Neural crest cell (in vitro differentiated cells): ENCODE measurements around the gene WDR89. TPM values are rescaled to one million over a fixed set of nuclear protein-coding genes. Genes with fewer than 3 reads are reported as not detected.

Source experiments
- DNase-seq: peaks from one replicate; pipeline ENCODE4 v3.0.0; 2021; ENCODE audit warnings: low read depth, mixed read lengths, low spot score
- H3K27ac Mint-ChIP-seq: one replicate; pipeline ENCODE4 v1.8.0; 2021; ENCODE audit warnings: mild to moderate bottlenecking, mixed read lengths; ENCODE audit not compliant: unreplicated experiment
- H3K27me3 Mint-ChIP-seq: 2 replicates; pipeline ENCODE4 v1.8.0; 2021; ENCODE audit warnings: low read depth, mild to moderate bottlenecking, mixed read lengths
- H3K36me3 Mint-ChIP-seq: 2 replicates; pipeline ENCODE4 v1.8.0; 2021; ENCODE audit warnings: low read depth, mild to moderate bottlenecking, mixed read lengths
- H3K4me1 Mint-ChIP-seq: 2 replicates; pipeline ENCODE4 v1.8.0; 2021; ENCODE audit warnings: mixed read lengths
- H3K4me3 Mint-ChIP-seq: one replicate; pipeline ENCODE4 v1.8.0; 2021; ENCODE audit warnings: mild to moderate bottlenecking, mixed read lengths
- H3K9me3 Mint-ChIP-seq: 2 replicates; pipeline ENCODE4 v1.8.0; 2021; ENCODE audit warnings: mixed read lengths
- total RNA-seq: library from RNA; stranded (reverse); gene quantifications from 2 replicates; pipeline ENCODE4 v1.2.1, GENCODE V29; 2021
- TF ChIP-seq, protein P1 (sequence below): fragments of 200-600 bp; sonication (generic); conservative IDR thresholded peaks from 2 replicates; pipeline ENCODE4 v1.5.0; 2021; ENCODE audit warnings: antibody characterized with exemption, mild to moderate bottlenecking

WDR89 gene
- total RNA-seq, 1 donor from 2014 or later, result 23.6 TPM

DNA sequence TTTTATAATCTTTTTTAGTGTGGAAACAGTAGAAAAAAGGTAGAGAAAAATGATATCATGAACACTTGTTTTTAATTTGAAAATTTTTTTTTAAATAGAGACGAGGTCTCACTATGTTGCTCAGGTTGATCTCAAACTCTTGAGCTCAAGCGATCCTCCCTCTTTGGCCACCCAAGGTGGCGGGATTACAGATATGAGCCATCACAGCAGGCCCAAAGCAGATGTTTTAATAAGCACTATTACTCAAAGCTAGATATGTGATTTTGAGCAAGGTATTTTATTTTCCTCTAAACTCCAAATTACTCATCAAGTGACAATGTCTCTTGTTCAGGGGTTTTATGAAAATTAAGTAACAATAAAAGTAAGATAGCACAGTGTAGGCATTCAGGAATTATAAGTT, 10.7 kb upstream of the WDR89 start:
- TF ChIP-seq, protein P1, sequence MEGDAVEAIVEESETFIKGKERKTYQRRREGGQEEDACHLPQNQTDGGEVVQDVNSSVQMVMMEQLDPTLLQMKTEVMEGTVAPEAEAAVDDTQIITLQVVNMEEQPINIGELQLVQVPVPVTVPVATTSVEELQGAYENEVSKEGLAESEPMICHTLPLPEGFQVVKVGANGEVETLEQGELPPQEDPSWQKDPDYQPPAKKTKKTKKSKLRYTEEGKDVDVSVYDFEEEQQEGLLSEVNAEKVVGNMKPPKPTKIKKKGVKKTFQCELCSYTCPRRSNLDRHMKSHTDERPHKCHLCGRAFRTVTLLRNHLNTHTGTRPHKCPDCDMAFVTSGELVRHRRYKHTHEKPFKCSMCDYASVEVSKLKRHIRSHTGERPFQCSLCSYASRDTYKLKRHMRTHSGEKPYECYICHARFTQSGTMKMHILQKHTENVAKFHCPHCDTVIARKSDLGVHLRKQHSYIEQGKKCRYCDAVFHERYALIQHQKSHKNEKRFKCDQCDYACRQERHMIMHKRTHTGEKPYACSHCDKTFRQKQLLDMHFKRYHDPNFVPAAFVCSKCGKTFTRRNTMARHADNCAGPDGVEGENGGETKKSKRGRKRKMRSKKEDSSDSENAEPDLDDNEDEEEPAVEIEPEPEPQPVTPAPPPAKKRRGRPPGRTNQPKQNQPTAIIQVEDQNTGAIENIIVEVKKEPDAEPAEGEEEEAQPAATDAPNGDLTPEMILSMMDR, result no peak
- Mint-ChIP-seq H3K4me3 (no peak overlapping the region), H3K4me1 (no peaks in the 10 kb centered on the region), H3K36me3 (no peaks in the 10 kb centered on the region), H3K27me3 (no peaks in the 10 kb centered on the region), H3K9me3 (no peaks in the 10 kb centered on the region), H3K27ac (no peak overlapping the region)
- no peak for DNase-seq

DNA sequence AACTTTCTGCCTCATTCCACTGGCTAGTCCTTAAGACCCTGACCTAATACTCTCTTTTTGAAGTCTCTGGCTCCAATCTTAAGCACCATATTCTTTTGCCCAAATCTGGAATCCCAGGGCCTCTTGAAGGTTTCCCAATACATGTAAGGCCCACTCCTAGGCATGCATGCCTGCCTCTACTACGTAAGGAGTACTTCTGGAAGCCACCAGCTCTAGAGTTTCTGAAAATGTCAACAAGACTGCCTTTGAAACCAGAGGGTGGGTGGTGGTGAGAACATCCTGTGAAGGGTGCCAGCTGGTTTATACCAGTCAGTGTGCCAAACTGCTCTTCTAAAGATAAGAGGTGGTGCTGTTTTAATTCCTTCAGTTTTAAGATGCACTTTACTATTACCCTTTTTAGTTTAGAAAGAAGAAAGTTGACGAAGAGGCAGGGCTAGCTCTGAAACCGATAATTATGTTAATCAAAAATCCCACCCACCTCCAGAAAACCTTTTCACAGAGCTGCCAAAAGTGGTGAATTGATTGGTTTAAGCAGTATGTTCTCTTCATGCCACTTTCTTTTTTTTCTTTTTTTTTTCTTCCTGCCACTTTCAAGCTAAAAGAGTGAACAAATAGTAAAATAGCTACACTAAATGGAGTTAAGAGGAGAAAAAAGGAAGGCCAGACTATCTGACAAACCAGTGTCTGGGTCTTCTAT, 8.7 kb upstream of the WDR89 start:
- no peak for DNase-seq
- Mint-ChIP-seq H3K27me3 (no peaks in the 10 kb centered on the region), H3K9me3 (no peaks in the 10 kb centered on the region), H3K27ac (peak overlapping the region; percentile 36), H3K4me1 (no peaks in the 10 kb centered on the region), H3K36me3 (no peaks in the 10 kb centered on the region), H3K4me3 (no peak overlapping the region)
- TF ChIP-seq, protein P1, result no peak

DNA sequence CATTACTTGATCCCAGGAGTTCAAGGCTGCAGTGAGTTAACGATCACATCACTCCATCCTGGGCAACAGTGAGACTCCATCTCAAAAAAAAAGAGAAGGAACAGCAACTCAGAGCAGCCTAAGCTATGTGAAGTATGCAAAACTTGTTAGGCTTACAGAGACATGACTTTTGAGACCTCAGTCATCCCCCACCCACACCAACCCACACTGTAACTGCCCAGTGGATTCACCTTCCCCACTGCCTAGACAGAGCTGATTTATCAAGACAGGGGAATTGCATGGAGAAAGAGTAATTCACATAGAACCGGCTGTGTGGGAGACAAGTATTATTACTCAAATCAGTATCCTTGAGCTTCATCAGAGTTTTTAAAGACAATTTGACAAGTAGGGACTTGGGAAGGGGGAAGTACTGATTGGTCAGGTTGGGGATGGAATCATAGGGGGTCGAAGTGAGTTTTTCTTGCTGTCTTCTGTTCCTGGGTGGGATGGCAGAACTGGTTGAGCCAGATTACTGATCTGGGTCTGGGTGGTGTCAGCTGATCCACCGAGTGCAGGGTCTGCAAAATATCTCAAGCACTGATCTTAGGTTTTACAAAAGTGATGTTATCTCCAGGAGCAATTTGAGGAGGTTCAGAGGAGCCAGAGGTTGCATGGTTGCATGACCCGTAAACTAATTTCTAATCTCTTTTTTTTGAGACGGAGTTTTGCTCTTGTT, 6.2 kb upstream of the WDR89 start:
- Mint-ChIP-seq H3K36me3 (no peaks in the 10 kb centered on the region), H3K27ac (no peak overlapping the region), H3K4me1 (no peaks in the 10 kb centered on the region), H3K9me3 (no peaks in the 10 kb centered on the region), H3K4me3 (no peak overlapping the region), H3K27me3 (no peaks in the 10 kb centered on the region)
- TF ChIP-seq, protein P1, result no peak
- DNase-seq, result no peak

DNA sequence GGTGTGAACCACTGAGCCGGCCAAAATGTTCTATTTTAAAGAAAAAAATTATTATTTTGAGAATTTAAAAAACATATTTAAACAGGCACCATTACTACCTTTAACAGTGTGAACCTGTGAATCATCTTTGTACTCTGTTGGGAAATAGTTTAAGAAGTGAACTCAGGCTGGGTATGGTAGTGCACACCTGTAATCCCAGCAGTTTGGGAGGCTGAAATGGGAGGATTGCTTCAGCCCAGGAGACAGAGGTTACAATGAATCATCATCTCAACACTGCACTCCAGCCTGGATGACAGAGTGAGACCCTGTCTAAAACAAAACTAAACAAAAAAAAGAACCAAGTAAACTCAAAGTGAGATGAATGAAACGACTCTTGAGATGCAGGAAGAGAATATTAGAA, 3.1 kb upstream of the WDR89 start:
- Mint-ChIP-seq H3K27me3 (no peaks in the 10 kb centered on the region), H3K36me3 (no peaks in the 10 kb centered on the region), H3K4me3 (no peak overlapping the region), H3K27ac (no peak overlapping the region), H3K4me1 (peaks cover 11% of the 10 kb centered on the region), H3K9me3 (no peaks in the 10 kb centered on the region)
- no peak for DNase-seq
- TF ChIP-seq, protein P1, result no peak

DNA sequence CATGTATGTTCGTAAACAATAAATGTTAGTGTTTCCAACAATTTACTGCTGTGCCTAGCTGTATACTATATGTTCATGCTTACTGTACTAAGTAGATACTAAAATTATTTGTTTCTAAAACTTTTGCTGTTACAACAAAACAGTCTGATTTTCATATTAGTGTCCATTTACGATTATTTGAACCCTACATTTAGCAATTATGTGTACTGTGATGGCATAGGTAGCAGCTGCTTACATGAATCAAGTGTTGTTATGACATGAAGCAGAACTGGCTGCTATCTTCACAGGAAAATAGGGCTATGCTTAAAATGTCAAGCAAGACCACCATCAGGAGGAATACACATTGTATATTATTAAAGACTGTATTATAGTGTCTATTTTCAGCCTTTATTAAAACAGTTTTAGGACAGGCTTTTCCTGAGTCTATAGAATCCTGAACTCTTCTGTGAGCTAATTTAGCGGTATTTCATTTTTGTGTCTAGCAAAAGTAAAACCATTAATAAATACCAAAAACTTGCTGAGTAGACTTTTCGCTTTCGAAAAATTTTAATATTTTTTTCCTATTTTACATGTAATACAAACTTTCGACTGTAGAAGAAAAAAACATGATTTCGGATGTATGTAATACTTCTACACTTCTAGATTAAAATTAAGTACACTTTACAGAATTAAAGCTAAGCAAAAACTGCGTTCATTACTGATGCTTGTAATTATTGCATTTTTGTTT, 1.1 kb upstream of the WDR89 start:
- H3K4me1 Mint-ChIP-seq, result peaks cover 21% of the 10 kb centered on the region
- peaks cover 7% of the 10 kb centered on the region for H3K36me3 Mint-ChIP-seq
- H3K4me3 Mint-ChIP-seq, result peak overlapping the region; percentile 89
- no peak overlapping the region for H3K27ac Mint-ChIP-seq
- H3K27me3 Mint-ChIP-seq, result no peaks in the 10 kb centered on the region
- DNase-seq, result no peak
- TF ChIP-seq, protein P1, result no peak
- H3K9me3 Mint-ChIP-seq, result no peaks in the 10 kb centered on the region
